ENCODE measurements around the gene GLP1R. TPM values are rescaled to one million over a fixed set of nuclear protein-coding genes. Genes with fewer than 3 reads are reported as not detected.
A peak's percentile ranks its signal among the peaks of the same experiment; 100 is the strongest.

The GLP1R gene
- total RNA-seq, 1 donor from 2014 or later: not detected

GRCh38 chr6:39029156-39030011, 19.2 kb upstream of the GLP1R start:
- Mint-ChIP-seq H3K36me3 (ENCODE audit: unreplicated experiment) (no peaks in the 10 kb centered on the region), H3K4me3 (ENCODE audit: unreplicated experiment) (no peak overlapping the region), H3K27me3 (ENCODE audit: unreplicated experiment) (peaks cover 34% of the 10 kb centered on the region), H3K9me3 (ENCODE audit: unreplicated experiment) (no peaks in the 10 kb centered on the region), H3K27ac (ENCODE audit: unreplicated experiment) (no peak overlapping the region), H3K4me1 (ENCODE audit: unreplicated experiment) (no peaks in the 10 kb centered on the region)
- TF ChIP-seq, protein P1, sequence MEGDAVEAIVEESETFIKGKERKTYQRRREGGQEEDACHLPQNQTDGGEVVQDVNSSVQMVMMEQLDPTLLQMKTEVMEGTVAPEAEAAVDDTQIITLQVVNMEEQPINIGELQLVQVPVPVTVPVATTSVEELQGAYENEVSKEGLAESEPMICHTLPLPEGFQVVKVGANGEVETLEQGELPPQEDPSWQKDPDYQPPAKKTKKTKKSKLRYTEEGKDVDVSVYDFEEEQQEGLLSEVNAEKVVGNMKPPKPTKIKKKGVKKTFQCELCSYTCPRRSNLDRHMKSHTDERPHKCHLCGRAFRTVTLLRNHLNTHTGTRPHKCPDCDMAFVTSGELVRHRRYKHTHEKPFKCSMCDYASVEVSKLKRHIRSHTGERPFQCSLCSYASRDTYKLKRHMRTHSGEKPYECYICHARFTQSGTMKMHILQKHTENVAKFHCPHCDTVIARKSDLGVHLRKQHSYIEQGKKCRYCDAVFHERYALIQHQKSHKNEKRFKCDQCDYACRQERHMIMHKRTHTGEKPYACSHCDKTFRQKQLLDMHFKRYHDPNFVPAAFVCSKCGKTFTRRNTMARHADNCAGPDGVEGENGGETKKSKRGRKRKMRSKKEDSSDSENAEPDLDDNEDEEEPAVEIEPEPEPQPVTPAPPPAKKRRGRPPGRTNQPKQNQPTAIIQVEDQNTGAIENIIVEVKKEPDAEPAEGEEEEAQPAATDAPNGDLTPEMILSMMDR (IDR thresholded peaks at IDR 0.05): peak; percentile 58
- DNase-seq (ENCODE audit: extremely low spot score, unreplicated experiment): no peak

DNA sequence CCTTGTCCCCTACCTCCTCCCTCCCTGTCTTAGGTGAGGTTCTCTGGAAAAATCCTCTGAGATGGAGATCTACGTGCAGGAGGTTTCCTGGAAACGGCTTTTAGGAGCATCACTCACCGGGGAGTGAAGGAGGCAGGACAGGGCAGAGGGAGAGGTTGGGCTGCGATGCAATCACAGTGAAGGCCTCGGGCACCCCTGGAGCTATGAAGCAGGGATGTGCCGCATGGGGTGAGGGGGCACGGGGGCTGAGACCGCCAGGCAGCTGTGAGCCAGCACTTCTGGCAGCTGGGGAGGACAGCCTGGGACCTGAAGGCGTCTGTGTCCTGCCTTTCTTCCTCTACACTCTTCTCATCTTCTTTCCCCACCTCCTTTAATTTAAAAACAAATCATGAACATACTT, 12.9 kb upstream of the GLP1R start:
- peaks cover 60% of the 10 kb centered on the region for H3K27me3 Mint-ChIP-seq (ENCODE audit: unreplicated experiment)
- no peaks in the 10 kb centered on the region for H3K9me3 Mint-ChIP-seq (ENCODE audit: unreplicated experiment)
- TF ChIP-seq, protein P1 (IDR thresholded peaks at IDR 0.05): no peak
- H3K36me3 Mint-ChIP-seq (ENCODE audit: unreplicated experiment): no peaks in the 10 kb centered on the region
- DNase-seq (ENCODE audit: extremely low spot score, unreplicated experiment): no peak
- no peak overlapping the region for H3K27ac Mint-ChIP-seq (ENCODE audit: unreplicated experiment)
- no peaks in the 10 kb centered on the region for H3K4me1 Mint-ChIP-seq (ENCODE audit: unreplicated experiment)
- no peak overlapping the region for H3K4me3 Mint-ChIP-seq (ENCODE audit: unreplicated experiment)

GRCh38 chr6:39037082-39037508, 11.5 kb upstream of the GLP1R start:
- Mint-ChIP-seq H3K4me3 (ENCODE audit: unreplicated experiment) (no peak overlapping the region), H3K4me1 (ENCODE audit: unreplicated experiment) (no peaks in the 10 kb centered on the region), H3K27ac (ENCODE audit: unreplicated experiment) (no peak overlapping the region), H3K27me3 (ENCODE audit: unreplicated experiment) (peaks cover 60% of the 10 kb centered on the region), H3K36me3 (ENCODE audit: unreplicated experiment) (no peaks in the 10 kb centered on the region), H3K9me3 (ENCODE audit: unreplicated experiment) (no peaks in the 10 kb centered on the region)
- no peak for DNase-seq (ENCODE audit: extremely low spot score, unreplicated experiment)
- TF ChIP-seq, protein P1 (IDR thresholded peaks at IDR 0.05): no peak

GRCh38 chr6:39037707-39038106, 10.9 kb upstream of the GLP1R start:
- TF ChIP-seq, protein P1 (IDR thresholded peaks at IDR 0.05): no peak
- no peaks in the 10 kb centered on the region for H3K36me3 Mint-ChIP-seq (ENCODE audit: unreplicated experiment)
- H3K9me3 Mint-ChIP-seq (ENCODE audit: unreplicated experiment): no peaks in the 10 kb centered on the region
- no peaks in the 10 kb centered on the region for H3K4me1 Mint-ChIP-seq (ENCODE audit: unreplicated experiment)
- H3K27ac Mint-ChIP-seq (ENCODE audit: unreplicated experiment): no peak overlapping the region
- no peak for DNase-seq (ENCODE audit: extremely low spot score, unreplicated experiment)
- H3K27me3 Mint-ChIP-seq (ENCODE audit: unreplicated experiment): peaks cover 54% of the 10 kb centered on the region
- no peak overlapping the region for H3K4me3 Mint-ChIP-seq (ENCODE audit: unreplicated experiment)

- DNase-seq (ENCODE audit: extremely low spot score, unreplicated experiment): no peak
- TF ChIP-seq, protein P1 (IDR thresholded peaks at IDR 0.05): no peak
- Mint-ChIP-seq H3K27ac (ENCODE audit: unreplicated experiment) (no peak overlapping the region), H3K4me3 (ENCODE audit: unreplicated experiment) (no peak overlapping the region), H3K9me3 (ENCODE audit: unreplicated experiment) (no peaks in the 10 kb centered on the region), H3K36me3 (ENCODE audit: unreplicated experiment) (no peaks in the 10 kb centered on the region), H3K4me1 (ENCODE audit: unreplicated experiment) (no peaks in the 10 kb centered on the region), H3K27me3 (ENCODE audit: unreplicated experiment) (peaks cover 39% of the 10 kb centered on the region)
Observed at GRCh38 chr6:39040080-39040673, 8.4 kb upstream of the GLP1R start.

All from osteocyte (in vitro differentiated cells).